ENCODE measurements around the gene TMEM140. TPM values are rescaled to one million over a fixed set of nuclear protein-coding genes. Genes with fewer than 3 reads are reported as not detected.

Gene TMEM140
- total and polyA plus RNA-seq, 9 of the 15 experiments (the other 6 are each of a cell fraction or from before 2014, with no cell fraction given): 0.03 to 0.82 (median 0.23) TPM

- no peak for TF ChIP-seq CREB1 (IDR thresholded peaks at IDR 0.05)
- TF ChIP-seq CREB1 (CRISPR knock-in tag; IDR thresholded peaks at IDR 0.05): no peak
- no peak for TF ChIP-seq STAG1 (CRISPR knock-in tag; IDR thresholded peaks at IDR 0.05; ENCODE audit: borderline replicate concordance)
- TF ChIP-seq NCOA6 (IDR thresholded peaks at IDR 0.05): no peak
- TF ChIP-seq ZNF644 (tag; IDR thresholded peaks at IDR 0.05; ENCODE audit: low read depth): 0 out of 2 replicates have a peak, but pooled peaks have one; percentile 58
- TF ChIP-seq HDAC1 (IDR thresholded peaks at IDR 0.05): no peak
- no peak for TF ChIP-seq ZHX1 (conservative IDR thresholded peaks at IDR 0.05; ENCODE audit: low read length)
- TF ChIP-seq POLR3G (IDR thresholded peaks at IDR 0.05; ENCODE audit: extremely low read depth, insufficient read length, insufficient replicate concordance): no peak
- no peak for TF ChIP-seq HMBOX1 (IDR thresholded peaks at IDR 0.05)
- TF ChIP-seq KAT8 (IDR thresholded peaks at IDR 0.05; ENCODE audit: low read depth): no peak
- TF ChIP-seq JUNB (CRISPR knock-in tag; conservative IDR thresholded peaks at IDR 0.05): no peak
- TF ChIP-seq CTBP1 (IDR thresholded peaks at IDR 0.05; ENCODE audit: borderline replicate concordance): peak; percentile 33; the same call in 1 of the 2 replicates
- no peak for TF ChIP-seq ZNF57 (CRISPR knock-in tag; IDR thresholded peaks at IDR 0.05)
- no peak for TF ChIP-seq POLR2A (conservative IDR thresholded peaks at IDR 0.05)
- TF ChIP-seq KAT7 (CRISPR knock-in tag; IDR thresholded peaks at IDR 0.05; ENCODE audit: borderline replicate concordance): no peak
- TF ChIP-seq E2F8 (IDR thresholded peaks at IDR 0.05; ENCODE audit: low read depth, partially characterized antibody): no peak
- TF ChIP-seq ZNF398 (CRISPR knock-in tag; IDR thresholded peaks at IDR 0.05): peak; percentile 29; the same call in 1 of the 2 replicates
- no peak for TF ChIP-seq SIRT6 (IDR thresholded peaks at IDR 0.05; ENCODE audit: low read depth, low read length)
- TF ChIP-seq ZNF584 (CRISPR knock-in tag; IDR thresholded peaks at IDR 0.05; ENCODE audit: low read depth): peak; percentile 79; the same call in 1 of the 2 replicates
- TF ChIP-seq HSF4 (CRISPR knock-in tag; IDR thresholded peaks at IDR 0.05; ENCODE audit: borderline replicate concordance): 0 out of 2 replicates have a peak, but pooled peaks have one; percentile 10
- TF ChIP-seq SNIP1 (IDR thresholded peaks at IDR 0.05; ENCODE audit: low read depth): no peak
Observed at GRCh38 chr7:135160858-135161653, 13.2 kb downstream of the TMEM140 start (continued).

Measured in K562 (cell line).